Activated B cell treated with CpG ODN at 0.5 μM for 24 hours (primary cell): ENCODE measurements around the gene NPIPA8. TPM values are rescaled to one million over a fixed set of nuclear protein-coding genes. Genes with fewer than 3 reads are reported as not detected.
"Not testable (repeated sequence)": the region's sequence is repeated elsewhere in the genome, so short reads cannot be mapped to it uniquely, and the experiment has no call there.

ENCODE experiments used
- ATAC-seq: fragments of 200-7000 bp; cut with Tn5 transposase; one replicate; pipeline ENCODE4 v1.10.0; 2021; ENCODE audit warnings: low read depth, mild to moderate bottlenecking, moderate library complexity
- CTCF ChIA-PET: fragments of 350-600 bp; sonication (Branson Sonifier 250); formaldehyde crosslinking; loops from one replicate; lab custom pipeline; 2021; ENCODE audit warnings: antibody characterized with exemption; lab: Charles Lee
- POLR2A ChIA-PET: fragments of 350-600 bp; sonication (Branson Sonifier 250); formaldehyde crosslinking; loops from one replicate; lab custom pipeline; 2021; ENCODE audit warnings: antibody characterized with exemption; lab: Charles Lee
- DNase-seq: peaks from one replicate; pipeline ENCODE4 v3.0.0; 2022
- H3K27ac Mint-ChIP-seq: one replicate; pipeline ENCODE4 v1.8.0; 2020; ENCODE audit warnings: mixed read lengths
- H3K27me3 Mint-ChIP-seq: one replicate; pipeline ENCODE4 v1.8.0; 2021; ENCODE audit warnings: mixed read lengths
- H3K36me3 Mint-ChIP-seq: one replicate; pipeline ENCODE4 v1.8.0; 2021; ENCODE audit warnings: low read depth, mixed read lengths
- H3K4me1 Mint-ChIP-seq: one replicate; pipeline ENCODE4 v1.8.0; 2021; ENCODE audit warnings: mixed read lengths
- H3K4me3 Mint-ChIP-seq: one replicate; pipeline ENCODE4 v1.8.0; 2020; ENCODE audit warnings: mild to moderate bottlenecking, mixed read lengths
- H3K9me3 Mint-ChIP-seq: one replicate; pipeline ENCODE4 v1.8.0; 2020; ENCODE audit warnings: mixed read lengths
- intact Hi-C: fragments of 100-400 bp; cut with micrococcal nuclease; formaldehyde crosslinking; loops from one replicate; pipeline ENCODE4 v1.15.1; 2024
- total RNA-seq: library from RNA; stranded (reverse); gene quantifications from 2 replicates; pipeline ENCODE4 v1.2.3, GENCODE V29; 2022

NPIPA8 gene
- total RNA-seq, 1 donor from 2014 or later = 0.51 TPM

GRCh38 chr16:18270171-18270570, 66.4 kb downstream of the NPIPA8 start:
- DNase-seq, H3K27ac Mint-ChIP-seq, H3K27me3 Mint-ChIP-seq, CTCF ChIA-PET, H3K4me3 Mint-ChIP-seq, H3K36me3 Mint-ChIP-seq, ATAC-seq, POLR2A ChIA-PET, H3K4me1 Mint-ChIP-seq, intact Hi-C loops, H3K9me3 Mint-ChIP-seq: not testable (repeated sequence)

Other genes with a start within 250 kb of the NPIPA8 start
- 40.3 and 43.2 TPM in 2 replicates for gene NOMO2, start 225.4 kb upstream of the NPIPA8 start, total RNA-seq